A172 (cell line): ENCODE measurements around the gene FNDC4. TPM values are rescaled to one million over a fixed set of nuclear protein-coding genes. Genes with fewer than 3 reads are reported as not detected.

Experiments
- DNase-seq: peaks from one replicate; pipeline ENCODE4 v3.0.0-alpha.2; 2015; ENCODE audit warnings: low spot score
- total RNA-seq: library from RNA; depleted of rRNA; stranded (reverse); fragments of >200 nt; shearing (Covaris generic); gene quantifications from 2 replicates; pipeline ENCODE4 v1.2.3, GENCODE V29; 2014; rRNA removed

The FNDC4 gene
- total RNA-seq, 1 experiment from 2014 or later, result 8.2 TPM

GRCh38 chr2:27493948-27494283 is 1.1 kb downstream of the FNDC4 start:
- DNase-seq, result no peak

GRCh38 chr2:27492557-27492956 is 2.4 kb downstream of the FNDC4 start:
- DNase-seq, result no peak

GRCh38 chr2:27489498-27490397 is 5.3 kb downstream of the FNDC4 start, which contains the start of gene IFT172:
IFT172 (minus strand) TSS chr2:27489743; CDS start chr2:27489653, 90 bp downstream.
- DNase-seq, result peak; percentile 98

- DNase-seq, result peak; percentile 17
Observed at GRCh38 chr2:27489118-27489497, 5.9 kb downstream of the FNDC4 start.

- DNase-seq, result no peak
Observed at GRCh38 chr2:27485496-27485895, 9.5 kb downstream of the FNDC4 start.

GRCh38 chr2:27471961-27472360 is 23.0 kb downstream of the FNDC4 start:
- DNase-seq, result no peak

GRCh38 chr2:27464443-27464842 is 30.6 kb downstream of the FNDC4 start:
- no peak for DNase-seq

- no peak for DNase-seq
Observed at GRCh38 chr2:27461118-27461517, 33.9 kb downstream of the FNDC4 start.

- DNase-seq, result no peak
Observed at GRCh38 chr2:27453968-27454367, 41.0 kb downstream of the FNDC4 start.

- no peak for DNase-seq
Observed at GRCh38 chr2:27451095-27451494, 43.9 kb downstream of the FNDC4 start.

GRCh38 chr2:27448381-27448780 is 46.6 kb downstream of the FNDC4 start:
- no peak for DNase-seq

GRCh38 chr2:27446057-27446456 is 48.9 kb downstream of the FNDC4 start:
- DNase-seq, result no peak

- DNase-seq, result no peak
Observed at GRCh38 chr2:27445615-27446014, 49.4 kb downstream of the FNDC4 start.

GRCh38 chr2:27445155-27445554 is 49.8 kb downstream of the FNDC4 start:
- no peak for DNase-seq

GRCh38 chr2:27442920-27443282 is 52.1 kb downstream of the FNDC4 start:
- DNase-seq, result no peak

- no peak for DNase-seq
Observed at GRCh38 chr2:27441958-27442919, 52.8 kb downstream of the FNDC4 start, which contains the start of gene KRTCAP3. KRTCAP3 (plus strand) TSS chr2:27442381; CDS start chr2:27442413, 32 bp downstream.

Other genes with a start within 250 kb of the FNDC4 start
- 3.2 and 6.5 TPM in 2 replicates for gene SLC30A3, start 232.2 kb downstream of the FNDC4 start, total RNA-seq
- gene DNAJC5G, start 219.8 kb downstream of the FNDC4 start, total RNA-seq, result not detected in 2 replicates
- gene TRIM54, start 212.8 kb downstream of the FNDC4 start, total RNA-seq, result 0.96 and 0.98 TPM in 2 replicates
- 4.1 and 5.0 TPM in 2 replicates for gene UCN, start 186.8 kb downstream of the FNDC4 start, total RNA-seq
- 91.0 and 108 TPM in 2 replicates for gene MPV17, start 172.1 kb downstream of the FNDC4 start, total RNA-seq
- 56.4 and 67.8 TPM in 2 replicates for gene GTF3C2, start 138.4 kb downstream of the FNDC4 start, total RNA-seq
- gene EIF2B4, start 124.9 kb downstream of the FNDC4 start, total RNA-seq, result 31.2 and 43.4 TPM in 2 replicates
- gene SNX17, start 124.6 kb downstream of the FNDC4 start, total RNA-seq, result 202 and 226 TPM in 2 replicates
- gene ZNF513, start 114.5 kb downstream of the FNDC4 start, total RNA-seq, result 1.4 TPM in 1 of 2 replicates, not detected in the other
- 185 and 200 TPM in 2 replicates for gene PPM1G, start 85.6 kb downstream of the FNDC4 start, total RNA-seq
- gene NRBP1, start 66.6 kb downstream of the FNDC4 start, total RNA-seq, result 170 and 206 TPM in 2 replicates
- not detected in 2 replicates for gene KRTCAP3, start 52.8 kb downstream of the FNDC4 start, total RNA-seq
- gene IFT172, start 5.5 kb downstream of the FNDC4 start, total RNA-seq, result 24.3 and 39.8 TPM in 2 replicates
- gene GCKR, start 1.6 kb upstream of the FNDC4 start, total RNA-seq, result not detected in 2 replicates
- 14.8 and 16.7 TPM in 2 replicates for gene ZNF512, start 87.8 kb upstream of the FNDC4 start, total RNA-seq
- gene CCDC121, start 133.8 kb upstream of the FNDC4 start, total RNA-seq, result 1.6 and 6.5 TPM in 2 replicates
- gene GPN1, start 133.8 kb upstream of the FNDC4 start, total RNA-seq, result 76.1 and 91.6 TPM in 2 replicates
- 29.4 and 32.7 TPM in 2 replicates for gene SUPT7L, start 168.4 kb upstream of the FNDC4 start, total RNA-seq
- 44.5 and 51.0 TPM in 2 replicates for gene SLC4A1AP, start 168.7 kb upstream of the FNDC4 start, total RNA-seq